Ovary (tissue), 3 donors: ENCODE results near the gene ABHD17A.

Experiments
- CTCF ChIP-seq, 3 donors: fragments of 450-650 bp in 2 of 3; fragments of 200-600 bp in 1 of 3; IDR thresholded peaks; one replicate each; pipeline versions ENCODE4 v1.5.1 to v1.8.0; 2016 to 2022; ENCODE audit warnings: antibody characterized with exemption in 3 of 3, mild to moderate bottlenecking in 1 of 3
- POLR2A ChIP-seq: fragments of 450-650 bp; IDR thresholded peaks from one replicate; pipeline ENCODE4 v1.6.1; 2017; ENCODE audit warnings: antibody characterized with exemption, mild to moderate bottlenecking, moderate library complexity
- donor health status: DM: no; HTN: no; CAD: no.

- no peak for TF ChIP-seq CTCF (IDR thresholded peaks at IDR 0.05)
- no peak for TF ChIP-seq POLR2A
These were observed 21.8 kb upstream of the ABHD17A start for GRCh38 chr19:1906985-1907562.
